PC-3 (cell line): ENCODE measurements around the gene EXD3. TPM values are rescaled to one million over a fixed set of nuclear protein-coding genes. Genes with fewer than 3 reads are reported as not detected.

Experiments used
- ATAC-seq: fragments of 200-7000 bp; cut with Tn5 transposase; 2 replicates; pipeline ENCODE4 v1.9.1; 2020; ENCODE audit warnings: mild to moderate bottlenecking, moderate library complexity
- BruUV-seq: library from RNA; stranded (reverse); fragments of 400-500 nt; replicated peaks from 2 replicates; lab custom pipeline; 2021; lab: Mats Ljungman, UMichigan
- CTCF ChIA-PET: fragments of 300-600 bp; sonication (Branson Sonifier 250); formaldehyde crosslinking; loops from one replicate; lab custom pipeline; 2022; ENCODE audit warnings: antibody characterized with exemption; lab: Charles Lee
- POLR2A ChIA-PET: fragments of 300-600 bp; sonication (Branson Sonifier 250); formaldehyde crosslinking; loops from one replicate; lab custom pipeline; 2022; ENCODE audit warnings: antibody characterized with exemption; ENCODE audit not compliant: unreplicated experiment; lab: Charles Lee
- DNase-seq: peaks from one replicate; pipeline ENCODE4 v3.0.0-alpha.2; 2015
- H2AFZ ChIP-seq: fragments of 300-600 bp; sonication (generic); 2 replicates; pipeline ENCODE4 v1.6.0; 2016; ENCODE audit warnings: antibody characterized with exemption, low read length
- H3F3A ChIP-seq: fragments of 300-600 bp; sonication (generic); one replicate; pipeline ENCODE4 v1.6.0; 2017; ENCODE audit warnings: antibody characterized with exemption, low read length, control low read depth, mild to moderate bottlenecking; ENCODE audit not compliant: unreplicated experiment
- H3K27ac ChIP-seq: fragments of 300-600 bp; sonication (generic); 2 replicates; pipeline ENCODE4 v1.5.1; 2016; ENCODE audit warnings: mild to moderate bottlenecking, low read length
- H3K27me3 ChIP-seq: fragments of 300-600 bp; sonication (generic); 2 replicates; pipeline ENCODE4 v1.6.1; 2016; ENCODE audit warnings: low read length, mixed read lengths
- H3K36me3 ChIP-seq: fragments of 300-600 bp; sonication (generic); 2 replicates; pipeline ENCODE4 v1.6.1; 2016; ENCODE audit warnings: low read depth, mixed run types, low read length, mixed read lengths
- H3K4me1 ChIP-seq: fragments of 300-600 bp; sonication (generic); 2 replicates; pipeline ENCODE4 v1.5.1; 2016; ENCODE audit warnings: low read length; ENCODE audit not compliant: insufficient read depth
- H3K4me2 ChIP-seq: fragments of 300-600 bp; sonication (generic); 2 replicates; pipeline ENCODE4 v1.6.0; 2016; ENCODE audit warnings: low read length
- H3K4me3 ChIP-seq: fragments of 300-600 bp; sonication (generic); 2 replicates; pipeline ENCODE4 v1.5.1; 2016; ENCODE audit warnings: mild to moderate bottlenecking, low read length, mixed read lengths
- H3K79me2 ChIP-seq: fragments of 300-600 bp; sonication (generic); 2 replicates; pipeline ENCODE4 v1.6.1; 2017; ENCODE audit warnings: low read length, mixed read lengths
- H3K9ac ChIP-seq: fragments of 300-600 bp; sonication (generic); 2 replicates; pipeline ENCODE4 v1.6.0; 2016; ENCODE audit warnings: mild to moderate bottlenecking, low read length
- H3K9me2 ChIP-seq: fragments of 300-600 bp; sonication (generic); replicated peaks from 2 replicates; pipeline ENCODE4 v1.6.1; 2016; ENCODE audit warnings: mixed run types, low read length, mixed read lengths
- H3K9me3 ChIP-seq: fragments of 300-600 bp; sonication (generic); 2 replicates; pipeline ENCODE4 v1.6.1; 2016; ENCODE audit warnings: low read length, mixed read lengths
- H4K20me1 ChIP-seq: fragments of 300-600 bp; sonication (generic); 2 replicates; pipeline ENCODE4 v1.6.1; 2016; ENCODE audit warnings: low read length, mixed read lengths
- EZH2 ChIP-seq: fragments of 300-600 bp; sonication (generic); IDR thresholded peaks from one replicate; pipeline ENCODE4 v1.6.1; 2017; ENCODE audit warnings: antibody characterized with exemption, mild to moderate bottlenecking, low read length; ENCODE audit not compliant: unreplicated experiment
- EZH2phosphoT487 ChIP-seq: fragments of 300-600 bp; sonication (generic); IDR thresholded peaks from 2 replicates; pipeline ENCODE4 v1.6.1; 2018; ENCODE audit warnings: mild to moderate bottlenecking, antibody characterized with exemption, low read length, borderline replicate concordance
- intact Hi-C: fragments of 100-400 bp; cut with micrococcal nuclease; formaldehyde crosslinking; loops from 2 replicates; pipeline ENCODE4 v1.9.0; 2023
- total RNA-seq: library from RNA; depleted of rRNA; stranded (reverse); fragments of >200 nt; gene quantifications from 2 replicates; pipeline ENCODE4 v1.2.3, GENCODE V29; 2014
- TF ChIP-seq, protein P1 (sequence below): fragments of 300-600 bp; sonication (generic); conservative IDR thresholded peaks from 2 replicates; pipeline ENCODE4 v1.5.1; 2017; ENCODE audit warnings: antibody characterized with exemption, low read depth, mild to moderate bottlenecking, low read length

Gene EXD3
- total RNA-seq, 1 experiment from 2014 or later, result 1.9 TPM

DNA sequence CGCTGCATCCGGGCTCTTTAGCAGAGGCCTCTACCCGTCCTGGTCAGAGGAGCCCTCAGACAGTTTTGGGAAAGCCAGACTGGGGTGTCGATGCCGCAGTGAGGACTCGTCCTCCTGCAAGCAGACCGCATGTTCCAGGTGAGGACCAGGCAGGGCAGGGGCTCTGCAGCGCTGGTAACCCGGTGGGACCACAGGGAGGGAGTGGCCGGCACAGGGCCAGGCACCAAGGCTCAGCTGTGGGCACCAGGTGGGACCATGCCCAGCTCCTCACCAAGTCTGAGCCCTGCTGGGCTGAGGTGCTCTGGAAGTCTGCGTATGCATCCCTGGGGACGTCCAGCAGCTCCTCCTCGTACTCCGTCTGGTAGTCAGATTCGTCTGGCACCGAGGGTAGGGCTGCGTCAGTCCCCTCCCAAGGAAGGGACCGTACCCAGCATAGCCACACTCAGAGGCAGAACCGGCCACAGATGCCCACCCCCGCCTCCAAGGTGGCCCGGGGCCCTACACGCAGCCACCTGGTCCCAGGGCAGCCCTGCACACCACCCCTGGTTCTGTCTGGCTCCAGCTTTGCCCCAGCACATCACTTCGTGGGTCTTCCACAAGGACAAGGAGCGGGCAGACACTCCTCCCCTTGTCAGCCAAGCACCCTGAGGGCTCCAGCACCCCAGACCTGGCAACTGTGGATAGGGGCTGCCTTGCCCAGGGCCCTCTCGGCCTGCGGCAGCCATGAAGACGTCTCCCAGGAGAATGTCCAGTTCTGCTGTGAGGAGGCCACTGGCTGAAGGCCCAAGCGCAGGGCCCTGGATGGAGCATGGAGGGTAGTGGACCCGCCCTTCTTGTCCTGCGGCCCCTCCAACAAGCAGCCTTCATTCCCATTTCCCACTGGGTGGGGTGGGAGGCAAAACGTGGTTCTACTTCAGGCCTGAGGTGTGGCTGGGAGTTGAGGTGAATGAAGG, 37.7 kb upstream of the EXD3 start:
- no peaks in the 10 kb centered on the region for H3K9me2 ChIP-seq
- no peak overlapping the region for H3K9ac ChIP-seq
- H3F3A ChIP-seq, result no peaks in the 10 kb centered on the region
- H3K4me2 ChIP-seq, result no peak overlapping the region
- ChIA-PET POLR2A (no interaction called here), CTCF (no interaction called here)
- TF ChIP-seq, protein P1, sequence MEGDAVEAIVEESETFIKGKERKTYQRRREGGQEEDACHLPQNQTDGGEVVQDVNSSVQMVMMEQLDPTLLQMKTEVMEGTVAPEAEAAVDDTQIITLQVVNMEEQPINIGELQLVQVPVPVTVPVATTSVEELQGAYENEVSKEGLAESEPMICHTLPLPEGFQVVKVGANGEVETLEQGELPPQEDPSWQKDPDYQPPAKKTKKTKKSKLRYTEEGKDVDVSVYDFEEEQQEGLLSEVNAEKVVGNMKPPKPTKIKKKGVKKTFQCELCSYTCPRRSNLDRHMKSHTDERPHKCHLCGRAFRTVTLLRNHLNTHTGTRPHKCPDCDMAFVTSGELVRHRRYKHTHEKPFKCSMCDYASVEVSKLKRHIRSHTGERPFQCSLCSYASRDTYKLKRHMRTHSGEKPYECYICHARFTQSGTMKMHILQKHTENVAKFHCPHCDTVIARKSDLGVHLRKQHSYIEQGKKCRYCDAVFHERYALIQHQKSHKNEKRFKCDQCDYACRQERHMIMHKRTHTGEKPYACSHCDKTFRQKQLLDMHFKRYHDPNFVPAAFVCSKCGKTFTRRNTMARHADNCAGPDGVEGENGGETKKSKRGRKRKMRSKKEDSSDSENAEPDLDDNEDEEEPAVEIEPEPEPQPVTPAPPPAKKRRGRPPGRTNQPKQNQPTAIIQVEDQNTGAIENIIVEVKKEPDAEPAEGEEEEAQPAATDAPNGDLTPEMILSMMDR, result no peak
- TF ChIP-seq EZH2, result no peak
- H3K79me2 ChIP-seq, result peaks cover 13% of the 10 kb centered on the region; the same call in 1 of the 2 replicates
- H3K36me3 ChIP-seq, result no peaks in the 10 kb centered on the region
- H3K4me1 ChIP-seq, result peaks cover 4% of the 10 kb centered on the region; the same call in 1 of the 2 replicates
- ATAC-seq (no peak), DNase-seq (no peak)
- H3K27me3 ChIP-seq, result no peaks in the 10 kb centered on the region
- H3K4me3 ChIP-seq, result no peak overlapping the region
- BruUV-seq, result no TSS peak
- intact Hi-C loops, result no loop called here
- no peaks in the 10 kb centered on the region for H3K9me3 ChIP-seq
- no peaks in the 10 kb centered on the region for H4K20me1 ChIP-seq
- H2AFZ ChIP-seq, result no peak overlapping the region
- H3K27ac ChIP-seq, result no peak overlapping the region

DNA sequence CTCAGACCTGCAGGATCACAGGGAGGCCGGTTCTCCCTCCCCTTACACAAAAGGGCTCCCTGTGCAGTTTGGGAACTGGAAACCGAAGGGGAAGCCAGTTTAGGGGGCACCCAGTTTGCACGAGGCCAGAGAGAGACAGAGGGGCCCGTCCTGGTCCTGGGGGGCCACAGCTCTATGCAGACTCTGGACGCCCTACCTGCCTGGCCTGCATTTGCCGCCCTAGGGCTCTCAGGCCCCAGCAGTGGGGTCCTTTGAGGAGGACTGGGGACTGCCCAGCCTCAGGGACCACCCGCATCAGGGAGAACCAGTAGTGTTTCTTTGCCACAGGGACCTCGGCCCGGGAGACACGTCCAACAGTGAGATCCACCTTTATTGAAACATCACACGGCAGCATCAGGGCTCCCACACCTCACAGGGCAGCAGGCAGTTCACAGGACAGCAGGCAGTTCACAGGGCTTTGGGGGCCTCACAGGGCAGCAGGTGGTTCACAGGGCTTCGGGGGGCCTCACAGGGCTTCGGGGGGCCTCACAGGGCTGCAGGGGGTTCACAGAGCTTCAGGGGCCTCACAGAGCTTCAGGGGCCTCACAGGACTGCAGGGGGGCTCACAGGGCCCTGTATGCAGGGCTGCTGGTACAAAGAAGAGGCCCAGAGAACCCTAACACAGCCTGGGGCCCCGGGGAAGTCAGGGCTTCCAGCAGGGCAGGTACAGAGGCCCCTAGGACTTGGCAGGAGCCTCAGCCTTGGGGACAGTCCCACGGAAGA, 36.8 kb upstream of the EXD3 start:
- Histone ChIP-seq H3K9ac (peak overlapping the region; percentile 61), H3K36me3 (no peaks in the 10 kb centered on the region), H3K9me2 (no peaks in the 10 kb centered on the region), H3K4me3 (peak overlapping the region; percentile 50; the same call in 1 of the 2 replicates), H3K27ac (peak overlapping the region; percentile 26; the same call in 1 of the 2 replicates), H3K4me2 (peak overlapping the region; percentile 83), H3K4me1 (peaks cover 4% of the 10 kb centered on the region; the same call in 1 of the 2 replicates), H2AFZ (peak overlapping the region; percentile 91), H3F3A (no peaks in the 10 kb centered on the region), H4K20me1 (no peaks in the 10 kb centered on the region), H3K27me3 (no peaks in the 10 kb centered on the region), H3K9me3 (no peaks in the 10 kb centered on the region), H3K79me2 (peaks cover 13% of the 10 kb centered on the region; the same call in 1 of the 2 replicates)
- ATAC-seq (peak; percentile 9), DNase-seq (no peak)
- intact Hi-C loops, result loop anchor here (2.0 kb wide), 1 partner anchor 23 kb away; no protein-coding TSS in a partner anchor
- TSS peak; percentile 35 for BruUV-seq
- CTCF ChIA-PET, result interaction anchor here (0.5 to 1.0 kb wide), 2 partner anchors 23 to 482 kb away, joined by 3 to 5 read pairs; no protein-coding TSS in a partner anchor
- POLR2A ChIA-PET, result no interaction called here
- TF ChIP-seq EZH2 (no peak), EZH2phosphoT487 (no peak)
- TF ChIP-seq, protein P1, result no peak
